Caco-2 (cell line): ENCODE results near the gene NSF. TPM values are rescaled to one million over a fixed set of nuclear protein-coding genes. Genes with fewer than 3 reads are reported as not detected.
"Not testable (repeated sequence)": the region's sequence is repeated elsewhere in the genome, so short reads cannot be mapped to it uniquely, and the experiment has no call there.

Source experiments
- BruUV-seq: library from RNA; stranded (reverse); fragments of 400-500 nt; replicated peaks from 2 replicates; lab custom pipeline; 2021; lab: Mats Ljungman, UMichigan
- CTCF ChIA-PET: fragments of 300-600 bp; sonication (Branson Sonifier 250); formaldehyde crosslinking; loops from one replicate; lab custom pipeline; 2022; ENCODE audit warnings: antibody characterized with exemption; lab: Charles Lee
- POLR2A ChIA-PET: fragments of 300-600 bp; sonication (Branson Sonifier 250); formaldehyde crosslinking; loops from one replicate; lab custom pipeline; 2022; ENCODE audit warnings: antibody characterized with exemption; lab: Charles Lee
- DNase-seq, 2 experiments: peaks; one replicate each; pipeline versions ENCODE4 v3.0.0 to v3.0.0-alpha.2; 2020 to 2022
- H3K27me3 ChIP-seq: replicated peaks from 2 replicates; pipeline ENCODE4 v1.6.0; 2011; ENCODE audit warnings: low read length; ENCODE audit not compliant: control insufficient read depth, insufficient read depth
- H3K36me3 ChIP-seq: 2 replicates; pipeline ENCODE4 v1.5.1; 2011; ENCODE audit warnings: low read length; ENCODE audit not compliant: control insufficient read depth, insufficient read depth
- H3K4me1 ChIP-seq: fragments of 250-450 bp; sonication (Bioruptor Pico); 2 replicates; pipeline ENCODE4 v1.5.1; 2020; ENCODE audit warnings: mild to moderate bottlenecking
- H3K4me3 ChIP-seq: 2 replicates; pipeline ENCODE4 v1.5.1; 2011; ENCODE audit warnings: low read depth, mild to moderate bottlenecking, control low read depth, low read length
- H3K9me3 ChIP-seq: fragments of 250-450 bp; sonication (Bioruptor Pico); 2 replicates; pipeline ENCODE4 v1.5.1; 2020; ENCODE audit warnings: mild to moderate bottlenecking, moderate library complexity
- H3K27ac Mint-ChIP-seq: one replicate; pipeline ENCODE4 v1.8.0; 2022; ENCODE audit warnings: mixed read lengths; ENCODE audit not compliant: unreplicated experiment
- H3K27me3 Mint-ChIP-seq: one replicate; pipeline ENCODE4 v1.8.0; 2022; ENCODE audit warnings: mixed read lengths; ENCODE audit not compliant: insufficient read depth, unreplicated experiment
- H3K36me3 Mint-ChIP-seq: one replicate; pipeline ENCODE4 v1.8.0; 2022; ENCODE audit warnings: mild to moderate bottlenecking, mixed read lengths; ENCODE audit not compliant: insufficient read depth, unreplicated experiment
- H3K4me1 Mint-ChIP-seq: one replicate; pipeline ENCODE4 v1.8.0; 2022; ENCODE audit warnings: low read depth, mixed read lengths; ENCODE audit not compliant: unreplicated experiment
- H3K4me3 Mint-ChIP-seq: one replicate; pipeline ENCODE4 v1.8.0; 2022; ENCODE audit warnings: mild to moderate bottlenecking, moderate library complexity, mixed read lengths; ENCODE audit not compliant: unreplicated experiment
- H3K9me3 Mint-ChIP-seq: one replicate; pipeline ENCODE4 v1.8.0; 2022; ENCODE audit warnings: mixed read lengths; ENCODE audit not compliant: unreplicated experiment
- intact Hi-C: fragments of 100-400 bp; cut with micrococcal nuclease; formaldehyde crosslinking; loops from one replicate; pipeline ENCODE4 v1.10.0; 2022; ENCODE audit not compliant: unreplicated experiment
- total RNA-seq: library from RNA; stranded (reverse); gene quantifications from 2 replicates; pipeline ENCODE4 v1.2.3, GENCODE V29; 2022
- TF ChIP-seq, protein P1 (sequence below), 2 experiments: fragments of 200-600 bp in 1 of 2; IDR thresholded peaks; 1 replicate in 1 of 2; 2 replicates in 1 of 2; pipeline versions ENCODE4 v1.5.1 to v1.8.0; 2011 to 2022; ENCODE audit warnings: antibody characterized with exemption in 1 of 2, control low read depth in 1 of 2, inconsistent platforms in 1 of 2, low read depth in 1 of 2, low read length in 1 of 2, mild to moderate bottlenecking in 1 of 2, moderate library complexity in 1 of 2; ENCODE audit not compliant: insufficient read depth in 1 of 2, severe bottlenecking in 1 of 2, unreplicated experiment in 1 of 2

The NSF gene
- total RNA-seq, 1 experiment from 2014 or later = 53.8 TPM

DNA sequence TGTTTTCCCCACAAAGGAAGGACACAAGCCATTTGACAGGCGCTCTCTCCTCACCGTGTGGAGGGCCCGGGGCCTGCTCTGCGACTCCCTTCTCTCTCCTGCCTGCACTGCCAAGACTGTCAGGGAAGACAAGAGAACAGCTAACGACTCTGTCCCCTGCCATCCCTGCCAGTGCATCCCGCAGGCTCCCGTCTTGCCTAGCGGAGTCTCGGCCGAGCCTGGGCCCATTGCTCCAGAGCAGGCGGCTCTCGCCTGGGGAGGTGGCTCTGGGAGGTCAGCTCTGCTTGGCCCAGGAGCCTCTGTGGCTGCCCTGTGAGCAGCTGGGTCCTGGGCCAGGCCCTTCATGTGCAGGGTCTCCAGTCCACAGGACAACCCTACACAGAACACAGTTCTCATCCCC is 175.0 kb downstream of the NSF start:
- Mint-ChIP-seq H3K4me3 (no peak overlapping the region), H3K36me3 (peaks cover 9% of the 10 kb centered on the region), H3K9me3 (no peaks in the 10 kb centered on the region), H3K4me1 (peaks cover 17% of the 10 kb centered on the region), H3K27ac (peak overlapping the region; percentile 66), H3K27me3 (no peaks in the 10 kb centered on the region)
- Histone ChIP-seq H3K36me3 (peaks cover 2% of the 10 kb centered on the region), H3K27me3 (no peaks in the 10 kb centered on the region), H3K4me1 (peaks cover 40% of the 10 kb centered on the region), H3K4me3 (no peak overlapping the region), H3K9me3 (no peaks in the 10 kb centered on the region)
- no TSS peak for BruUV-seq
- TF ChIP-seq, protein P1, sequence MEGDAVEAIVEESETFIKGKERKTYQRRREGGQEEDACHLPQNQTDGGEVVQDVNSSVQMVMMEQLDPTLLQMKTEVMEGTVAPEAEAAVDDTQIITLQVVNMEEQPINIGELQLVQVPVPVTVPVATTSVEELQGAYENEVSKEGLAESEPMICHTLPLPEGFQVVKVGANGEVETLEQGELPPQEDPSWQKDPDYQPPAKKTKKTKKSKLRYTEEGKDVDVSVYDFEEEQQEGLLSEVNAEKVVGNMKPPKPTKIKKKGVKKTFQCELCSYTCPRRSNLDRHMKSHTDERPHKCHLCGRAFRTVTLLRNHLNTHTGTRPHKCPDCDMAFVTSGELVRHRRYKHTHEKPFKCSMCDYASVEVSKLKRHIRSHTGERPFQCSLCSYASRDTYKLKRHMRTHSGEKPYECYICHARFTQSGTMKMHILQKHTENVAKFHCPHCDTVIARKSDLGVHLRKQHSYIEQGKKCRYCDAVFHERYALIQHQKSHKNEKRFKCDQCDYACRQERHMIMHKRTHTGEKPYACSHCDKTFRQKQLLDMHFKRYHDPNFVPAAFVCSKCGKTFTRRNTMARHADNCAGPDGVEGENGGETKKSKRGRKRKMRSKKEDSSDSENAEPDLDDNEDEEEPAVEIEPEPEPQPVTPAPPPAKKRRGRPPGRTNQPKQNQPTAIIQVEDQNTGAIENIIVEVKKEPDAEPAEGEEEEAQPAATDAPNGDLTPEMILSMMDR (IDR thresholded peaks at IDR 0.05; ENCODE audit: insufficient read depth in 1 of 2, low read depth in 1 of 2, low read length in 1 of 2, severe bottlenecking in 1 of 2, unreplicated experiment in 1 of 2) = no peak
- CTCF ChIA-PET = no interaction called here
- POLR2A ChIA-PET = no interaction called here
- DNase-seq = no peak
- intact Hi-C loops = no loop called here

DNA sequence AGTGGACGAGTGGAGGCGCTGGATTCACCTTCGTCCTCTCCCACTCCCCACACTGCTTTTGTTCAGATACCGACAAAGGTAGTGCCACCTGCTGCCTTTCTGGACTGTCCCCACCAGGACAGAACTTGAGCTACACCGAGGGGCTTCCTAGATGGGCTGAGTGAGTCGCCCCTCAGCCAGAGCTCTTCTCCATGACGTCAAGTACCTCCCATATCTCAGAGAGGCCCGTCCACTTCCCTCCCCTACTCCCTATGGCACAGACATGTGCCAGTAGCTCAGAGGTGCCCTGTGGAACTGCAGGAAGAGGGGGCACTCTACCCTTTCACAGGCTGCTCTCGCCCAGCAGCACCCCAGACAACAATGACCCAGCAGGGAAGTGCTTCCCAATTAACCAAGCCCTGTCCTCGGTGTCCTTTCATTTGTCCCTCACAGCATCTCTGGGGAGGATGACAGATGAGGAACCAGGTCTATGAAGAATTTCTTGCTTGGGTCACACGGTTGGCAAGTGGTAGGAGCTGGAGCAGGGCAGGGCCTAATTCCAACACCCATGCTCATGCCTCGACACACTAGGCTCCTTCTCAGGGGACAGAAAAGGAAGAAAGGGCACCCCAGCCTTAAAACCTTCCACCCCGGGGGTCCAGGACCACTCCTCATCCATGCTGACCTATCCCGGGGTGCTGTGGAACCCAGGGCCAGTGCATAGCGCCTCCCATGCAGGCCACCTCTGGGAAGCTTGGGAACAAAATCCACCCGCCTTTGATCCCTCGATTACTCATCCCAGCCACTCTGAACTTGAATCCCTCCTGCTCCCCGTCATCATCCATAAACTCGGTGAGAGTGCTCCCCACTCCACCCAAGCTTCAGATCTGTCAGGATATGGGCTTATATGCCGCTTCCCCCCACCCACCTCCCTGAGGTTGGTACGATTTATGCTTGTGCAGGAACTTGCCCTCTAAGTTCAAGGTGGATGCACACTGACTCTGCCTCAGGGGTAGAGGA is 176.3 kb downstream of the NSF start:
- Histone ChIP-seq H3K4me3 (no peak overlapping the region), H3K27me3 (no peaks in the 10 kb centered on the region), H3K36me3 (peaks cover 2% of the 10 kb centered on the region), H3K9me3 (no peaks in the 10 kb centered on the region), H3K4me1 (peaks cover 43% of the 10 kb centered on the region)
- TF ChIP-seq, protein P1 (IDR thresholded peaks at IDR 0.05; ENCODE audit: insufficient read depth in 1 of 2, low read depth in 1 of 2, low read length in 1 of 2, severe bottlenecking in 1 of 2, unreplicated experiment in 1 of 2) = no peak
- Mint-ChIP-seq H3K27me3 (no peaks in the 10 kb centered on the region), H3K9me3 (no peaks in the 10 kb centered on the region), H3K4me3 (no peak overlapping the region), H3K36me3 (peaks cover 8% of the 10 kb centered on the region), H3K27ac (peak overlapping the region; percentile 40), H3K4me1 (peaks cover 17% of the 10 kb centered on the region)
- ChIA-PET POLR2A (no interaction called here), CTCF (no interaction called here)
- intact Hi-C loops = no loop called here
- DNase-seq = no peak
- no TSS peak for BruUV-seq

DNA sequence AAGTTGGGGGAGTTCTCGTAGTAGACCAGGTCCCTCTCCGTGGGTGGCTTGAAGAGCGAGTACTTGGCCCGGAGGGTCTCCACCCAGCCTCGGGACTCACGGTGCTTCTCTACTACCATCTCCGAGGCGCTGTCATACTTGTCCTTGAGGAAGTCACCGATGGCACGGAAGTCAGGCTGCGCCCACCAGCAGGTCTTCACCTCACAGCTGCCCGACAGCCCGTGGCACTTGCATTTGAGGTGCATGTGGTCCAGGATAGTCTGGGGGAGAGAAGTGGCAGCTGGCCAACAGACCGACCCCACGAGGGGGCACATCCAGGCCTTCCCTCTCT is 178.0 kb downstream of the NSF start:
- TF ChIP-seq, protein P1 (IDR thresholded peaks at IDR 0.05; ENCODE audit: insufficient read depth in 1 of 2, low read depth in 1 of 2, low read length in 1 of 2, severe bottlenecking in 1 of 2, unreplicated experiment in 1 of 2) = no peak
- DNase-seq = no peak
- intact Hi-C loops = no loop called here
- H3K4me3 ChIP-seq = no peak overlapping the region
- no peaks in the 10 kb centered on the region for H3K27me3 ChIP-seq
- H3K36me3 ChIP-seq = peaks cover 2% of the 10 kb centered on the region
- POLR2A ChIA-PET = no interaction called here
- H3K4me1 ChIP-seq = peaks cover 40% of the 10 kb centered on the region
- BruUV-seq = no TSS peak
- Mint-ChIP-seq H3K9me3 (no peaks in the 10 kb centered on the region), H3K27me3 (no peaks in the 10 kb centered on the region), H3K4me3 (no peak overlapping the region), H3K4me1 (peaks cover 8% of the 10 kb centered on the region), H3K36me3 (peaks cover 11% of the 10 kb centered on the region), H3K27ac (no peak overlapping the region)
- no peaks in the 10 kb centered on the region for H3K9me3 ChIP-seq
- CTCF ChIA-PET = no interaction called here

DNA sequence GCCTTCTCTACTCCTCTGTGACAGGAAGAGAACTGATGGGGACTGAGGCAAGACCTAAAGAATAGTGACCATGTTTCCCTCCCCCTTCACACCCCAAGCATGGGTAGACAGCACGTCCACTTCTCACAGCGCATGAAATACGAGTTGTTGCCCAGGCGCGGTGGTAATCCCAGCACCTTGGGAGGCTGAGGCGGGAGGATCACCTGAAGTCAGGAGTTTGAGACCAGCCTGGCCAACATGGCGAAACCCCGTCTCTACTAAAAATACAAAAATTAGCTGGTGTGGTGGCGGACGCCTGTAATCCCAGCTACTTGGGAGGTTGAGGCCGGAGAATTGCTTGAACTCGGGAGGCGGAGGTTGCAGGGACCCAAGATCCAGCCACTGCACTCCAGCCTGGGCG is 178.4 kb downstream of the NSF start:
- H3K36me3 ChIP-seq, DNase-seq, intact Hi-C loops, H3K27me3 Mint-ChIP-seq, H3K4me1 Mint-ChIP-seq, H3K27me3 ChIP-seq, H3K9me3 Mint-ChIP-seq, CTCF ChIA-PET, H3K9me3 ChIP-seq, POLR2A ChIA-PET, H3K27ac Mint-ChIP-seq, BruUV-seq, H3K4me3 ChIP-seq, H3K4me3 Mint-ChIP-seq: not testable (repeated sequence)
- peaks cover 11% of the 10 kb centered on the region for H3K36me3 Mint-ChIP-seq
- H3K4me1 ChIP-seq = peaks cover 38% of the 10 kb centered on the region
